ENCODE data around the gene APOBEC3H. TPM values are rescaled to one million over a fixed set of nuclear protein-coding genes. Genes with fewer than 3 reads are reported as not detected.

APOBEC3H gene
- polyA plus RNA-seq, 4 donors: 0.12 to 0.22 TPM; not detected in 2

- Histone ChIP-seq H3K4me3 (ENCODE audit: low read depth in 1 of 3, low read length in 3 of 3) (no peak overlapping the region), H3K4me1 (ENCODE audit: control insufficient read depth in 3 of 3, insufficient read depth in 2 of 3, low read depth in 1 of 3, low read length in 2 of 3) (peaks cover 0 to 25% (median 4%) of the 10 kb centered on the region in 3 donors), H3K27ac (ENCODE audit: low read depth in 1 of 3, low read length in 2 of 3) (no peak overlapping the region), H3K9me3 (ENCODE audit: control insufficient read depth in 2 of 2, insufficient read depth in 1 of 2, low read depth in 1 of 2, low read length in 1 of 2) (peaks cover 0 to 7% of the 10 kb centered on the region in 2 donors), H3K27me3 (ENCODE audit: control insufficient read depth in 3 of 3, insufficient read depth in 3 of 3, low read length in 3 of 3) (no peaks in the 10 kb centered on the region), H3K36me3 (ENCODE audit: control insufficient read depth in 3 of 3, insufficient read depth in 2 of 3, low read depth in 1 of 3, low read length in 3 of 3) (peaks cover 0 to 40% (median 0%) of the 10 kb centered on the region in 3 donors)
- no peak for FAIRE-seq
- no peak for DNase-seq
- 92 to 94% (median 93%) methylated on average over 20 to 22 of the region's 22 CpGs for WGBS, 3 donors
These were observed 36.0 kb downstream of the APOBEC3H start for GRCh38 chr22:39132871-39133524.

GRCh38 chr22:39133871-39134270, 36.8 kb downstream of the APOBEC3H start:
- no peak for FAIRE-seq
- 92 to 95% (median 92%) methylated on average over 16 to 17 of the region's 17 CpGs for WGBS, 3 donors
- H3K4me3 ChIP-seq (ENCODE audit: low read depth in 1 of 3, low read length in 3 of 3): no peak overlapping the region
- H3K27me3 ChIP-seq (ENCODE audit: control insufficient read depth in 3 of 3, insufficient read depth in 3 of 3, low read length in 3 of 3): no peaks in the 10 kb centered on the region
- H3K27ac ChIP-seq (ENCODE audit: low read depth in 1 of 3, low read length in 2 of 3): no peak overlapping the region
- DNase-seq: no peak
- peaks cover 0 to 45% (median 2%) of the 10 kb centered on the region in 3 donors for H3K36me3 ChIP-seq (ENCODE audit: control insufficient read depth in 3 of 3, insufficient read depth in 2 of 3, low read depth in 1 of 3, low read length in 3 of 3)
- no peaks in the 10 kb centered on the region for H3K9me3 ChIP-seq (ENCODE audit: control insufficient read depth in 2 of 2, insufficient read depth in 1 of 2, low read depth in 1 of 2, low read length in 1 of 2)
- H3K4me1 ChIP-seq (ENCODE audit: control insufficient read depth in 3 of 3, insufficient read depth in 2 of 3, low read depth in 1 of 3, low read length in 2 of 3): peaks cover 0 to 17% (median 0%) of the 10 kb centered on the region in 3 donors

- FAIRE-seq (no peak), DNase-seq (no peak)
- no peaks in the 10 kb centered on the region for H3K27me3 ChIP-seq (ENCODE audit: control insufficient read depth in 3 of 3, insufficient read depth in 3 of 3, low read length in 3 of 3)
- no peak overlapping the region for H3K4me3 ChIP-seq (ENCODE audit: low read depth in 1 of 3, low read length in 3 of 3)
- peaks cover 0 to 45% (median 2%) of the 10 kb centered on the region in 3 donors for H3K36me3 ChIP-seq (ENCODE audit: control insufficient read depth in 3 of 3, insufficient read depth in 2 of 3, low read depth in 1 of 3, low read length in 3 of 3)
- 93 to 94% (median 94%) methylated on average over 32 to 35 of the region's 35 CpGs for WGBS, 3 donors
- H3K4me1 ChIP-seq (ENCODE audit: control insufficient read depth in 3 of 3, insufficient read depth in 2 of 3, low read depth in 1 of 3, low read length in 2 of 3): peaks cover 0 to 10% (median 0%) of the 10 kb centered on the region in 3 donors
- H3K27ac ChIP-seq (ENCODE audit: low read depth in 1 of 3, low read length in 2 of 3): no peak overlapping the region
- H3K9me3 ChIP-seq (ENCODE audit: control insufficient read depth in 2 of 2, insufficient read depth in 1 of 2, low read depth in 1 of 2, low read length in 1 of 2): no peaks in the 10 kb centered on the region
These were observed 37.5 kb downstream of the APOBEC3H start for GRCh38 chr22:39134366-39135091.

- Histone ChIP-seq H3K36me3 (ENCODE audit: control insufficient read depth in 3 of 3, insufficient read depth in 2 of 3, low read depth in 1 of 3, low read length in 3 of 3) (peaks cover 0 to 42% (median 2%) of the 10 kb centered on the region in 3 donors), H3K4me3 (ENCODE audit: low read depth in 1 of 3, low read length in 3 of 3) (no peak overlapping the region), H3K9me3 (ENCODE audit: control insufficient read depth in 2 of 2, insufficient read depth in 1 of 2, low read depth in 1 of 2, low read length in 1 of 2) (no peaks in the 10 kb centered on the region), H3K27ac (ENCODE audit: low read depth in 1 of 3, low read length in 2 of 3) (no peak overlapping the region), H3K27me3 (ENCODE audit: control insufficient read depth in 3 of 3, insufficient read depth in 3 of 3, low read length in 3 of 3) (no peaks in the 10 kb centered on the region), H3K4me1 (ENCODE audit: control insufficient read depth in 3 of 3, insufficient read depth in 2 of 3, low read depth in 1 of 3, low read length in 2 of 3) (peaks cover 0 to 7% (median 0%) of the 10 kb centered on the region in 3 donors)
- FAIRE-seq (no peak), DNase-seq (no peak)
- WGBS, 3 donors: 58 to 66% (median 62%) methylated on average over 15 of the region's 15 CpGs
These were observed 38.2 kb downstream of the APOBEC3H start for GRCh38 chr22:39135092-39135896.

- peaks cover 0 to 1% (median 0%) of the 10 kb centered on the region in 3 donors for H3K4me1 ChIP-seq (ENCODE audit: control insufficient read depth in 3 of 3, insufficient read depth in 2 of 3, low read depth in 1 of 3, low read length in 2 of 3)
- H3K27ac ChIP-seq (ENCODE audit: low read depth in 1 of 3, low read length in 2 of 3): no peak overlapping the region
- WGBS, 3 donors: 89 to 93% (median 91%) methylated on average over 8 of the region's 8 CpGs
- H3K9me3 ChIP-seq (ENCODE audit: control insufficient read depth in 2 of 2, insufficient read depth in 1 of 2, low read depth in 1 of 2, low read length in 1 of 2): no peaks in the 10 kb centered on the region
- peaks cover 0 to 46% (median 2%) of the 10 kb centered on the region in 3 donors for H3K36me3 ChIP-seq (ENCODE audit: control insufficient read depth in 3 of 3, insufficient read depth in 2 of 3, low read depth in 1 of 3, low read length in 3 of 3)
- no peak for DNase-seq
- no peak for FAIRE-seq
- no peak overlapping the region for H3K4me3 ChIP-seq (ENCODE audit: low read depth in 1 of 3, low read length in 3 of 3)
- no peaks in the 10 kb centered on the region for H3K27me3 ChIP-seq (ENCODE audit: control insufficient read depth in 3 of 3, insufficient read depth in 3 of 3, low read length in 3 of 3)
These were observed 39.3 kb downstream of the APOBEC3H start for GRCh38 chr22:39136317-39136716.

GRCh38 chr22:39138357-39138997, 41.4 kb downstream of the APOBEC3H start:
- no peaks in the 10 kb centered on the region for H3K4me1 ChIP-seq (ENCODE audit: control insufficient read depth in 3 of 3, insufficient read depth in 2 of 3, low read depth in 1 of 3, low read length in 2 of 3)
- FAIRE-seq: no peak
- no peaks in the 10 kb centered on the region for H3K27me3 ChIP-seq (ENCODE audit: control insufficient read depth in 3 of 3, insufficient read depth in 3 of 3, low read length in 3 of 3)
- 78 to 84% (median 83%) methylated on average over 14 of the region's 14 CpGs for WGBS, 3 donors
- DNase-seq: no peak
- H3K4me3 ChIP-seq (ENCODE audit: low read depth in 1 of 3, low read length in 3 of 3): no peak overlapping the region
- peaks cover 0 to 32% (median 2%) of the 10 kb centered on the region in 3 donors for H3K36me3 ChIP-seq (ENCODE audit: control insufficient read depth in 3 of 3, insufficient read depth in 2 of 3, low read depth in 1 of 3, low read length in 3 of 3)
- H3K9me3 ChIP-seq (ENCODE audit: control insufficient read depth in 2 of 2, insufficient read depth in 1 of 2, low read depth in 1 of 2, low read length in 1 of 2): no peaks in the 10 kb centered on the region
- no peak overlapping the region for H3K27ac ChIP-seq (ENCODE audit: low read depth in 1 of 3, low read length in 2 of 3)

GRCh38 chr22:39139933-39140332, 42.9 kb downstream of the APOBEC3H start:
- no peak overlapping the region for H3K4me3 ChIP-seq (ENCODE audit: low read depth in 1 of 3, low read length in 3 of 3)
- no peak overlapping the region for H3K27ac ChIP-seq (ENCODE audit: low read depth in 1 of 3, low read length in 2 of 3)
- H3K4me1 ChIP-seq (ENCODE audit: control insufficient read depth in 3 of 3, insufficient read depth in 2 of 3, low read depth in 1 of 3, low read length in 2 of 3): peaks cover 0 to 3% (median 0%) of the 10 kb centered on the region in 3 donors
- WGBS, 3 donors: 77 to 89% (median 89%) methylated on average over 7 of the region's 7 CpGs
- H3K9me3 ChIP-seq (ENCODE audit: control insufficient read depth in 2 of 2, insufficient read depth in 1 of 2, low read depth in 1 of 2, low read length in 1 of 2): no peaks in the 10 kb centered on the region
- peaks cover 0 to 22% (median 2%) of the 10 kb centered on the region in 3 donors for H3K36me3 ChIP-seq (ENCODE audit: control insufficient read depth in 3 of 3, insufficient read depth in 2 of 3, low read depth in 1 of 3, low read length in 3 of 3)
- DNase-seq (no peak), FAIRE-seq (no peak)
- H3K27me3 ChIP-seq (ENCODE audit: control insufficient read depth in 3 of 3, insufficient read depth in 3 of 3, low read length in 3 of 3): no peaks in the 10 kb centered on the region

All from small intestine (tissue), 7 donors.